ENCODE results near the gene JCAD. TPM values are rescaled to one million over a fixed set of nuclear protein-coding genes. Genes with fewer than 3 reads are reported as not detected.

The JCAD gene
- total and polyA plus RNA-seq, 12 donors: 10.5 to 53.5 (median 22.2) TPM

- Histone ChIP-seq H3K4me3 (no peak overlapping the region), H3K36me3 (replicated peaks in 1 of 2) (no peaks in the 10 kb centered on the region), H3K27ac (no peak overlapping the region), H3K27me3 (no peaks in the 10 kb centered on the region), H3K4me1 (replicated peaks in 1 of 2) (no peaks in the 10 kb centered on the region), H3K9me3 (replicated peaks in 1 of 3) (no peaks in the 10 kb centered on the region)
- DNase-seq: no peak
- intact Hi-C loops (cut with DNase I): no loop called here
- 85 to 94% (median 93%) methylated on average over 1 of the region's 1 CpG for WGBS, 4 donors
- TF ChIP-seq POLR2A (IDR thresholded peaks at IDR 0.05) (no peak), CTCF (IDR thresholded peaks at IDR 0.05) (no peak)
These were observed 24.5 kb upstream of the JCAD start for GRCh38 chr10:30083934-30084333.

- Histone ChIP-seq H3K4me1 (replicated peaks in 1 of 2) (no peaks in the 10 kb centered on the region), H3K4me3 (no peak overlapping the region), H3K27me3 (no peaks in the 10 kb centered on the region), H3K9me3 (replicated peaks in 1 of 3) (no peaks in the 10 kb centered on the region), H3K36me3 (replicated peaks in 1 of 2) (no peaks in the 10 kb centered on the region), H3K27ac (no peak overlapping the region)
- TF ChIP-seq CTCF (IDR thresholded peaks at IDR 0.05): no peak
- no peak for TF ChIP-seq POLR2A (IDR thresholded peaks at IDR 0.05)
- intact Hi-C loops (cut with DNase I): no loop called here
- 95 to 97% (median 95%) methylated on average over 5 of the region's 5 CpGs for WGBS, 4 donors
- DNase-seq: no peak
These were observed 21.8 kb upstream of the JCAD start for GRCh38 chr10:30081182-30081581.

GRCh38 chr10:30080161-30080560 is 20.8 kb upstream of the JCAD start:
- Histone ChIP-seq H3K36me3 (replicated peaks in 1 of 2) (no peaks in the 10 kb centered on the region), H3K4me1 (replicated peaks in 1 of 2) (no peaks in the 10 kb centered on the region), H3K27ac (no peak overlapping the region), H3K27me3 (no peaks in the 10 kb centered on the region), H3K4me3 (no peak overlapping the region), H3K9me3 (replicated peaks in 1 of 3) (no peaks in the 10 kb centered on the region)
- no peak for TF ChIP-seq POLR2A (IDR thresholded peaks at IDR 0.05)
- TF ChIP-seq CTCF (IDR thresholded peaks at IDR 0.05): no peak
- WGBS, 4 donors: 90 to 100% (median 96%) methylated on average over 1 of the region's 1 CpG
- DNase-seq: no peak
- intact Hi-C loops (cut with DNase I): no loop called here

- TF ChIP-seq POLR2A (IDR thresholded peaks at IDR 0.05): no peak
- no peak for TF ChIP-seq CTCF (IDR thresholded peaks at IDR 0.05)
- Histone ChIP-seq H3K4me1 (replicated peaks in 1 of 2) (no peaks in the 10 kb centered on the region), H3K4me3 (no peak overlapping the region), H3K36me3 (replicated peaks in 1 of 2) (no peaks in the 10 kb centered on the region), H3K27me3 (no peaks in the 10 kb centered on the region), H3K9me3 (replicated peaks in 1 of 3) (no peaks in the 10 kb centered on the region), H3K27ac (no peak overlapping the region)
- intact Hi-C loops (cut with DNase I): no loop called here
- no peak for DNase-seq
- WGBS, 4 donors: 67 to 92% (median 81%) methylated on average over 1 of the region's 1 CpG
These were observed 20.0 kb upstream of the JCAD start for GRCh38 chr10:30079408-30079807.

Measured in adrenal gland (tissue), 12 donors.